ENCODE results near the gene LCE1B. TPM values are rescaled to one million over a fixed set of nuclear protein-coding genes. Genes with fewer than 3 reads are reported as not detected.
A peak's percentile ranks its signal among the peaks of the same experiment; 100 is the strongest.

Gene LCE1B
- total and polyA plus RNA-seq, 10 of the 15 experiments (the other 5 are each of a cell fraction or from before 2014, with no cell fraction given), result 0.13 to 3.3 (median 0.60) TPM; not detected in 2

DNA sequence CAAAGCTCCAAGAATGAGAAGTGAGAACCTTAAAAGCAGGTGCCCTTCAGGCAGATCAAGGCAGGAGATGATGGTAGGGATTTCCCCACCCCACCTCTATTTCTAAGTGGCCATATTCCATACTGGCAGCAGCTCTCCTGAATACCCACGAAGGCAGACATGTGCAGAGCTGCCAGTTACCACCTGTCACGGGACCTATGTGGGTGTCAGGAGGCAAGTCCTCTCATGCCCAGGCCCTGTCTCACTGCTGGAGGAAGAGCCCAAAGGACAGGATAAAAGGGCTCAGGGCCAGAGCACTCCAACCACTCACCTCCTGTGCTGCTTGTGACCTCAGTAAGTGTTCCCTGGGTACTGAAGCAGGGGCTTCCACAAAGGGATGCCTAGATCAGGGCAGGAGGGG is 721 bp upstream of the LCE1B start:
- peak; percentile 57 for ATAC-seq
- H3K79me2 ChIP-seq (ENCODE audit: control insufficient read depth, insufficient read depth, low read length), result no peaks in the 10 kb centered on the region
- 0% methylated on average over 2 of the region's 2 CpGs for WGBS (ENCODE audit: insufficient coverage, insufficient replicate concordance, low lambda C conversion rate, missing lambda C conversion rate)
- H3K9me3 ChIP-seq (replicated peaks; ENCODE audit: control insufficient read depth, insufficient read depth, low read length), result no peaks in the 10 kb centered on the region
- H4K20me1 ChIP-seq (ENCODE audit: control insufficient read depth, insufficient read depth), result no peaks in the 10 kb centered on the region
- H3K27me3 ChIP-seq (replicated peaks in 1 of 2; ENCODE audit: control insufficient read depth in 2 of 2, insufficient read depth in 2 of 2, low read length in 1 of 2), result peaks cover 0 to 5% of the 10 kb centered on the region in 2 experiments; a peak in 1 of 4 replicates
- no peak overlapping the region for H3K4me2 ChIP-seq (ENCODE audit: control insufficient read depth, insufficient read depth)
- no peaks in the 10 kb centered on the region for H3K36me3 ChIP-seq (ENCODE audit: control insufficient read depth in 2 of 2, insufficient read depth in 2 of 2, low read length in 1 of 2)
- no peaks in the 10 kb centered on the region for H3K4me1 ChIP-seq (ENCODE audit: control insufficient read depth, insufficient read depth, low read length)
- POLR2A ChIA-PET, result no interaction called here
- peak in 1 of 2 experiments; percentile 19; a peak in 1 of 4 replicates for TF ChIP-seq BHLHE40 (IDR thresholded peaks at IDR 0.05; ENCODE audit: borderline replicate concordance in 1 of 2, low read depth in 2 of 2, low read length in 1 of 2)
- TF ChIP-seq, protein P1, sequence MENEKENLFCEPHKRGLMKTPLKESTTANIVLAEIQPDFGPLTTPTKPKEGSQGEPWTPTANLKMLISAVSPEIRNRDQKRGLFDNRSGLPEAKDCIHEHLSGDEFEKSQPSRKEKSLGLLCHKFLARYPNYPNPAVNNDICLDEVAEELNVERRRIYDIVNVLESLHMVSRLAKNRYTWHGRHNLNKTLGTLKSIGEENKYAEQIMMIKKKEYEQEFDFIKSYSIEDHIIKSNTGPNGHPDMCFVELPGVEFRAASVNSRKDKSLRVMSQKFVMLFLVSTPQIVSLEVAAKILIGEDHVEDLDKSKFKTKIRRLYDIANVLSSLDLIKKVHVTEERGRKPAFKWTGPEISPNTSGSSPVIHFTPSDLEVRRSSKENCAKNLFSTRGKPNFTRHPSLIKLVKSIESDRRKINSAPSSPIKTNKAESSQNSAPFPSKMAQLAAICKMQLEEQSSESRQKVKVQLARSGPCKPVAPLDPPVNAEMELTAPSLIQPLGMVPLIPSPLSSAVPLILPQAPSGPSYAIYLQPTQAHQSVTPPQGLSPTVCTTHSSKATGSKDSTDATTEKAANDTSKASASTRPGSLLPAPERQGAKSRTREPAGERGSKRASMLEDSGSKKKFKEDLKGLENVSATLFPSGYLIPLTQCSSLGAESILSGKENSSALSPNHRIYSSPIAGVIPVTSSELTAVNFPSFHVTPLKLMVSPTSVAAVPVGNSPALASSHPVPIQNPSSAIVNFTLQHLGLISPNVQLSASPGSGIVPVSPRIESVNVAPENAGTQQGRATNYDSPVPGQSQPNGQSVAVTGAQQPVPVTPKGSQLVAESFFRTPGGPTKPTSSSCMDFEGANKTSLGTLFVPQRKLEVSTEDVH (IDR thresholded peaks at IDR 0.05; ENCODE audit: low read depth, partially characterized antibody), result no peak
- no peak overlapping the region for H3K9ac ChIP-seq (ENCODE audit: control insufficient read depth, insufficient read depth, low read length)
- SMC1A ChIA-PET (ENCODE audit: uncharacterized antibody, unreplicated experiment), result no interaction called here
- H2AFZ ChIP-seq (ENCODE audit: control insufficient read depth, low read depth, low read length), result no peak overlapping the region
- no peak for FAIRE-seq
- no TSS peak for BruUV-seq (replicated peaks)
- intact Hi-C loops (cut with micrococcal nuclease; ENCODE audit: unreplicated experiment), result no loop called here
- no peak overlapping the region for H3K4me3 ChIP-seq
- H3K27ac ChIP-seq (ENCODE audit: control insufficient read depth, insufficient read depth), result no peak overlapping the region
- in situ Hi-C loops (cut with MboI), result no loop called here
- CTCF ChIA-PET, result no interaction called here
- RAD21 ChIA-PET (ENCODE audit: unreplicated experiment), result no interaction called here
- no peak for DNase-seq (ENCODE audit: low read depth, low spot score)

DNA sequence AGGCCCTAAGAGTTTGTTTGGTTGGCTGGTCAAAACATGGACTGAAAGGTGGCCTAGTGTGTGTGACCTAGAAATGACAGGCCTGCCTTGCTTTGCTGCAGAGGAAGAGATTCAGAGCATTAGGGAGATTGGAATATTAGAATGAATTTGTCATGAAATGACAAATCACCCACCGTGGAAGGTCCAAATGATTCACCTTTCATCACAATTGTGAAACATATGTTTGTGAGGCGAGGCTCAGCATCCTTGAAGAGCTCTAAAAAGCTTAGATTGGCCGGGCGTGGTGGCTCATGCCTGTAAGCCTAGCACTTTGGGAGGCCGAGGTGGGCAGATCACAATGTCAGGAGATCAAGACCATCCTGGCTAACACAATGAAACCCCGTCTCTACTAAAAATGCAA is 5.5 kb downstream of the LCE1B start:
- H2AFZ ChIP-seq (ENCODE audit: control insufficient read depth, low read depth, low read length), result no peak overlapping the region
- H3K4me3 ChIP-seq, result no peak overlapping the region
- intact Hi-C loops (cut with micrococcal nuclease; ENCODE audit: unreplicated experiment), result no loop called here
- 11% methylated on average over 6 of the region's 6 CpGs for WGBS (ENCODE audit: insufficient coverage, insufficient replicate concordance, low lambda C conversion rate, missing lambda C conversion rate)
- H3K79me2 ChIP-seq (ENCODE audit: control insufficient read depth, insufficient read depth, low read length), result no peaks in the 10 kb centered on the region
- SMC1A ChIA-PET (ENCODE audit: uncharacterized antibody, unreplicated experiment), result no interaction called here
- H3K36me3 ChIP-seq (ENCODE audit: control insufficient read depth in 2 of 2, insufficient read depth in 2 of 2, low read length in 1 of 2), result no peaks in the 10 kb centered on the region
- no peaks in the 10 kb centered on the region for H3K9me3 ChIP-seq (replicated peaks; ENCODE audit: control insufficient read depth, insufficient read depth, low read length)
- TF ChIP-seq NFXL1 (IDR thresholded peaks at IDR 0.05; ENCODE audit: borderline replicate concordance) (no peak), ETV6 (conservative IDR thresholded peaks at IDR 0.05 in 1 of 2, IDR thresholded peaks at IDR 0.05 in 1 of 2; ENCODE audit: borderline replicate concordance in 1 of 2, low read depth in 1 of 2) (no peak), NBN (IDR thresholded peaks at IDR 0.05) (no peak), HDAC2 (IDR thresholded peaks at IDR 0.05) (no peak), ATF7 (IDR thresholded peaks at IDR 0.05; ENCODE audit: low read depth) (no peak), SIN3A (IDR thresholded peaks at IDR 0.05; ENCODE audit: low read depth, low read length) (no peak), RCOR1 (conservative IDR thresholded peaks at IDR 0.05; ENCODE audit: low read depth, low read length) (no peak)
- TF ChIP-seq, protein P2, sequence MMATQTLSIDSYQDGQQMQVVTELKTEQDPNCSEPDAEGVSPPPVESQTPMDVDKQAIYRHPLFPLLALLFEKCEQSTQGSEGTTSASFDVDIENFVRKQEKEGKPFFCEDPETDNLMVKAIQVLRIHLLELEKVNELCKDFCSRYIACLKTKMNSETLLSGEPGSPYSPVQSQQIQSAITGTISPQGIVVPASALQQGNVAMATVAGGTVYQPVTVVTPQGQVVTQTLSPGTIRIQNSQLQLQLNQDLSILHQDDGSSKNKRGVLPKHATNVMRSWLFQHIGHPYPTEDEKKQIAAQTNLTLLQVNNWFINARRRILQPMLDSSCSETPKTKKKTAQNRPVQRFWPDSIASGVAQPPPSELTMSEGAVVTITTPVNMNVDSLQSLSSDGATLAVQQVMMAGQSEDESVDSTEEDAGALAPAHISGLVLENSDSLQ (IDR thresholded peaks at IDR 0.05), result no peak
- no peaks in the 10 kb centered on the region; the same call in 1 of the 2 replicates for H3K4me1 ChIP-seq (ENCODE audit: control insufficient read depth, insufficient read depth, low read length)
- RAD21 ChIA-PET (ENCODE audit: unreplicated experiment), result no interaction called here
- in situ Hi-C loops (cut with MboI), result no loop called here
- FAIRE-seq (no peak), ATAC-seq (no peak), DNase-seq (ENCODE audit: low read depth, low spot score) (no peak)
- CTCF ChIA-PET, result no interaction called here
- no peaks in the 10 kb centered on the region for H3K27me3 ChIP-seq (replicated peaks in 1 of 2; ENCODE audit: control insufficient read depth in 2 of 2, insufficient read depth in 2 of 2, low read length in 1 of 2)
- no TSS peak for BruUV-seq (replicated peaks)
- H4K20me1 ChIP-seq (ENCODE audit: control insufficient read depth, insufficient read depth), result no peaks in the 10 kb centered on the region
- H3K9ac ChIP-seq (ENCODE audit: control insufficient read depth, insufficient read depth, low read length), result no peak overlapping the region
- POLR2A ChIA-PET, result no interaction called here
- H3K4me2 ChIP-seq (ENCODE audit: control insufficient read depth, insufficient read depth), result no peak overlapping the region
- no peak overlapping the region for H3K27ac ChIP-seq (ENCODE audit: control insufficient read depth, insufficient read depth)

Data from GM12878 (cell line).